ENCODE measurements around the gene ADAMTS13. TPM values are rescaled to one million over a fixed set of nuclear protein-coding genes. Genes with fewer than 3 reads are reported as not detected.
A peak's percentile ranks its signal among the peaks of the same experiment; 100 is the strongest.

ADAMTS13 gene
- total and polyA plus RNA-seq, 4 donors: 6.5 to 13.3 (median 10.4) TPM

DNA sequence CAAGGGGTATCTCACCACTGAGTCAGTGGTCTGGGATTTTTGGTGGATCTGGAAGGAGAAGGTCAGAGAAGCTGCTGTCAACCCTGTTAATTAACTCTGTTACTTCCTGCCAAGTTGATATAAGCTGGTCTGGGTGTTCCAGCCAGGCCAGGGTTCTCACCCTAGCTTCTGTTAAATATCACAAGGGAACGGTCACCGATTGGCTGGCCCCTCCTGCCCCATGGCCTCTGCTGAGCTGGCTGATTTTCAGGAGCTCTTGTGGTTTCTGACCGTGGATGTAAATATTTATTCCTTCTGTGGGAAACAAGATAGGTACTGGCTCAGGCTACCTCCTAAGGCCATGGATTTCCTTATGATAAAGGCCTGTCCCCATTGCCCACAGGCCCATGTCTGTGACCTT is 1.0 kb downstream of the ADAMTS13 start:
- no peaks in the 10 kb centered on the region for H3K36me3 ChIP-seq (ENCODE audit: control insufficient read depth in 4 of 4, insufficient read depth in 3 of 4, low read depth in 1 of 4, low read length in 3 of 4)
- no peak for DNase-seq (ENCODE audit: low spot score)
- no peak overlapping the region for H3K9ac ChIP-seq (ENCODE audit: low read depth in 1 of 2, low read length in 2 of 2)
- no peak overlapping the region for H3K4me3 ChIP-seq (ENCODE audit: low read depth in 1 of 3, low read length in 3 of 3)
- no peaks in the 10 kb centered on the region for H3K9me3 ChIP-seq (ENCODE audit: control insufficient read depth in 4 of 4, low read length in 3 of 4)
- no peak for TF ChIP-seq TAF1 (conservative IDR thresholded peaks at IDR 0.05)
- peak; percentile 34 to 48 for TF ChIP-seq RXRA (IDR thresholded peaks at IDR 0.05)
- TF ChIP-seq REST (IDR thresholded peaks at IDR 0.05): no peak
- TF ChIP-seq NR2F2 (IDR thresholded peaks at IDR 0.05): peak; percentile 88
- peak overlapping the region; percentile 14 to 38 for H3K27ac ChIP-seq (ENCODE audit: low read depth in 1 of 2, low read length in 2 of 2)
- 52% methylated on average over 3 of the region's 3 CpGs for WGBS
- peaks cover 0 to 9% (median 5%) of the 10 kb centered on the region in 4 donors for H3K4me1 ChIP-seq (ENCODE audit: control insufficient read depth in 4 of 4, insufficient read depth in 4 of 4, low read length in 3 of 4)
- H3K27me3 ChIP-seq (ENCODE audit: control insufficient read depth in 4 of 4, insufficient read depth in 4 of 4, low read length in 3 of 4): no peaks in the 10 kb centered on the region

DNA sequence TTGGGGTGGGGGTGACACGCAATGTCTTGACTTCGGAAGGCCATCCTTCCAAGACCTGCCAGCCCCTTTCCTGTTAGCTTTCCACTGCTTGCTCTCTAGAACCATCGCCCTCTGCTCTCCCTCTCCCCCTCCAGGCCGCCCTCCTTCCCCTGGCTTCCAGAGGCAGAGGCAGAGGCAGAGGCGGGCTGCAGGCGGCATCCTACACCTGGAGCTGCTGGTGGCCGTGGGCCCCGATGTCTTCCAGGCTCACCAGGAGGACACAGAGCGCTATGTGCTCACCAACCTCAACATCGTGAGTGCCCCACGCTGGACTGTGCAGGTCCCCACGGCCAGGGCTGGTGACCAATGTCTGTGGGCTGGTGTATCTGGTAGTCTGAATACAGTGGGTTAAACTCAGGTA is 2.0 kb downstream of the ADAMTS13 start:
- Histone ChIP-seq H3K9me3 (ENCODE audit: control insufficient read depth in 4 of 4, low read length in 3 of 4) (no peaks in the 10 kb centered on the region), H3K9ac (ENCODE audit: low read depth in 1 of 2, low read length in 2 of 2) (no peak overlapping the region), H3K36me3 (ENCODE audit: control insufficient read depth in 4 of 4, insufficient read depth in 3 of 4, low read depth in 1 of 4, low read length in 3 of 4) (no peaks in the 10 kb centered on the region), H3K27ac (ENCODE audit: low read depth in 1 of 2, low read length in 2 of 2) (peak overlapping the region in 1 of 2 donors; percentile 14), H3K27me3 (ENCODE audit: control insufficient read depth in 4 of 4, insufficient read depth in 4 of 4, low read length in 3 of 4) (no peaks in the 10 kb centered on the region), H3K4me1 (ENCODE audit: control insufficient read depth in 4 of 4, insufficient read depth in 4 of 4, low read length in 3 of 4) (peaks cover 0 to 5% (median 4%) of the 10 kb centered on the region in 4 donors), H3K4me3 (ENCODE audit: low read depth in 1 of 3, low read length in 3 of 3) (no peak overlapping the region)
- no peak for TF ChIP-seq REST (IDR thresholded peaks at IDR 0.05)
- no peak for TF ChIP-seq HNF4A (conservative IDR thresholded peaks at IDR 0.05)
- TF ChIP-seq TAF1 (conservative IDR thresholded peaks at IDR 0.05): no peak
- TF ChIP-seq NR2F2 (IDR thresholded peaks at IDR 0.05): no peak
- TF ChIP-seq, protein P1, sequence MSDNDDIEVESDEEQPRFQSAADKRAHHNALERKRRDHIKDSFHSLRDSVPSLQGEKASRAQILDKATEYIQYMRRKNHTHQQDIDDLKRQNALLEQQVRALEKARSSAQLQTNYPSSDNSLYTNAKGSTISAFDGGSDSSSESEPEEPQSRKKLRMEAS (IDR thresholded peaks at IDR 0.05): no peak
- TF ChIP-seq RAD21 (IDR thresholded peaks at IDR 0.05): no peak
- TF ChIP-seq GABPA (IDR thresholded peaks at IDR 0.05 in 1 of 2, conservative IDR thresholded peaks at IDR 0.05 in 1 of 2): no peak
- TF ChIP-seq FOXA2 (IDR thresholded peaks at IDR 0.05): no peak
- no peak for TF ChIP-seq JUND (IDR thresholded peaks at IDR 0.05)
- no peak for TF ChIP-seq ATF3 (IDR thresholded peaks at IDR 0.05)
- TF ChIP-seq CTCF (IDR thresholded peaks at IDR 0.05; ENCODE audit: low read depth, low read length, missing input control): no peak
- TF ChIP-seq RXRA (IDR thresholded peaks at IDR 0.05): no peak
- no peak for TF ChIP-seq HNF4G (IDR thresholded peaks at IDR 0.05)
- TF ChIP-seq YY1 (IDR thresholded peaks at IDR 0.05): no peak
- TF ChIP-seq SP1 (IDR thresholded peaks at IDR 0.05): no peak
- TF ChIP-seq, protein P2, sequence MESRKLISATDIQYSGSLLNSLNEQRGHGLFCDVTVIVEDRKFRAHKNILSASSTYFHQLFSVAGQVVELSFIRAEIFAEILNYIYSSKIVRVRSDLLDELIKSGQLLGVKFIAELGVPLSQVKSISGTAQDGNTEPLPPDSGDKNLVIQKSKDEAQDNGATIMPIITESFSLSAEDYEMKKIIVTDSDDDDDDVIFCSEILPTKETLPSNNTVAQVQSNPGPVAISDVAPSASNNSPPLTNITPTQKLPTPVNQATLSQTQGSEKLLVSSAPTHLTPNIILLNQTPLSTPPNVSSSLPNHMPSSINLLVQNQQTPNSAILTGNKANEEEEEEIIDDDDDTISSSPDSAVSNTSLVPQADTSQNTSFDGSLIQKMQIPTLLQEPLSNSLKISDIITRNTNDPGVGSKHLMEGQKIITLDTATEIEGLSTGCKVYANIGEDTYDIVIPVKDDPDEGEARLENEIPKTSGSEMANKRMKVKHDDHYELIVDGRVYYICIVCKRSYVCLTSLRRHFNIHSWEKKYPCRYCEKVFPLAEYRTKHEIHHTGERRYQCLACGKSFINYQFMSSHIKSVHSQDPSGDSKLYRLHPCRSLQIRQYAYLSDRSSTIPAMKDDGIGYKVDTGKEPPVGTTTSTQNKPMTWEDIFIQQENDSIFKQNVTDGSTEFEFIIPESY (IDR thresholded peaks at IDR 0.05): no peak
- no peak for DNase-seq (ENCODE audit: low spot score)
- WGBS: 90% methylated on average over 12 of the region's 12 CpGs

All from liver (tissue), 9 donors.